ENCODE measurements around the gene LCMT1. TPM values are rescaled to one million over a fixed set of nuclear protein-coding genes. Genes with fewer than 3 reads are reported as not detected.

The LCMT1 gene
- polyA plus RNA-seq, 2 donors: 16.3 to 23.2 TPM

Other genes with a start within 250 kb of the LCMT1 start
- 10 to 100 TPM; 21.7 to 25.0 TPM for gene ARHGAP17, start 96.4 kb upstream of the LCMT1 start, polyA plus RNA-seq
- under 1 TPM in 1 of 2 donors, not detected in 1; 0.08 TPM for gene AQP8, start 105.2 kb downstream of the LCMT1 start, polyA plus RNA-seq
- gene ZKSCAN2, start 146.1 kb downstream of the LCMT1 start, polyA plus RNA-seq: under 1 TPM; 0.43 to 0.46 TPM

Data from esophagus (tissue), 2 donors.